ENCODE data around the gene TMEM132D. TPM values are rescaled to one million over a fixed set of nuclear protein-coding genes. Genes with fewer than 3 reads are reported as not detected.
A peak's percentile ranks its signal among the peaks of the same experiment; 100 is the strongest.

The TMEM132D gene
- total and polyA plus RNA-seq, 4 experiments from 2014 or later = not detected

GRCh38 chr12:129592449-129592848 is 311.4 kb downstream of the TMEM132D start:
- H3K4me3 Mint-ChIP-seq = peak overlapping the region in 1 of 8 donors; percentile 6
- DNase-seq = no peak
- H3K9me3 ChIP-seq (ENCODE audit: control insufficient read depth in 1 of 2, low read length in 2 of 2) = no peaks in the 10 kb centered on the region
- H3K9me3 Mint-ChIP-seq = peaks cover 0 to 19% (median 12%) of the 10 kb centered on the region in 8 donors
- ChIA-PET POLR2A (ENCODE audit: partially characterized antibody) (no interaction called here), CTCF (ENCODE audit: partially characterized antibody) (no interaction called here)
- intact Hi-C loops (cut with micrococcal nuclease) = no loop called here
- H3K27ac ChIP-seq (ENCODE audit: low read depth, low read length) = no peak overlapping the region
- no peaks in the 10 kb centered on the region for H3K4me1 Mint-ChIP-seq
- H3K36me3 ChIP-seq (ENCODE audit: insufficient read depth, low read length) = no peaks in the 10 kb centered on the region
- H3K27me3 Mint-ChIP-seq = no peaks in the 10 kb centered on the region
- H3K27ac Mint-ChIP-seq = no peak overlapping the region
- H3K4me3 ChIP-seq (ENCODE audit: low read length in 2 of 2) = no peak overlapping the region
- H3K36me3 Mint-ChIP-seq = no peaks in the 10 kb centered on the region
- no peaks in the 10 kb centered on the region for H3K27me3 ChIP-seq (ENCODE audit: insufficient read depth, low read length)
- no peaks in the 10 kb centered on the region for H3K4me1 ChIP-seq (ENCODE audit: insufficient read depth, low read length)

DNA sequence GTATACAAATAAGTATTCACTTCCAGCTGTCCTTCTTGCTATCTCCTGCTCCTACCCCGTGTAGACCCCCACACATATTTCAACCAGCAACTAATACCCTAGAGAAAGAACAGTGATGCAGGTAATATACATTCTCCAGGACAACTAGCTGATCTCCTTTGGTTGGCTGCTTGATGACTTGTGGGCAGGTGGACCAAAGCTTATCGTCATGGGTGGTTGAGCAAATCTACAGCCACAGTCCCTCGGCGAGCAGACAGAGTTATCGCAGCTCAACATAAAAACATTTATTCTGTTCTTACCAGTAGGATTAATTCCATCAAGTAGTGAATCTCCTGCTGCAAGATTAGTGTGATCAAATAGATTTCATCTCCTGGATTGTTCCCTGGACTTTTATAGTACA is 314.3 kb downstream of the TMEM132D start:
- no peak overlapping the region for H3K27ac Mint-ChIP-seq
- H3K27me3 Mint-ChIP-seq = no peaks in the 10 kb centered on the region
- no peak overlapping the region for H3K27ac ChIP-seq (ENCODE audit: low read depth, low read length)
- H3K36me3 Mint-ChIP-seq = no peaks in the 10 kb centered on the region
- CTCF ChIA-PET (ENCODE audit: partially characterized antibody) = no interaction called here
- no peak for DNase-seq
- intact Hi-C loops (cut with micrococcal nuclease) = no loop called here
- H3K4me1 ChIP-seq (ENCODE audit: insufficient read depth, low read length) = no peaks in the 10 kb centered on the region
- POLR2A ChIA-PET (ENCODE audit: partially characterized antibody) = no interaction called here
- H3K4me3 ChIP-seq (ENCODE audit: low read length in 2 of 2) = no peak overlapping the region
- H3K9me3 ChIP-seq (ENCODE audit: control insufficient read depth in 1 of 2, low read length in 2 of 2) = no peaks in the 10 kb centered on the region
- no peak overlapping the region for H3K4me3 Mint-ChIP-seq
- H3K9me3 Mint-ChIP-seq = peaks cover 0 to 29% (median 12%) of the 10 kb centered on the region in 8 donors
- H3K4me1 Mint-ChIP-seq = no peaks in the 10 kb centered on the region
- H3K36me3 ChIP-seq (ENCODE audit: insufficient read depth, low read length) = no peaks in the 10 kb centered on the region
- no peaks in the 10 kb centered on the region for H3K27me3 ChIP-seq (ENCODE audit: insufficient read depth, low read length)

- H3K27me3 Mint-ChIP-seq = no peaks in the 10 kb centered on the region
- H3K27ac Mint-ChIP-seq = no peak overlapping the region
- Histone ChIP-seq H3K4me1 (ENCODE audit: insufficient read depth, low read length) (no peaks in the 10 kb centered on the region), H3K27ac (ENCODE audit: low read depth, low read length) (no peak overlapping the region), H3K36me3 (ENCODE audit: insufficient read depth, low read length) (no peaks in the 10 kb centered on the region), H3K27me3 (ENCODE audit: insufficient read depth, low read length) (no peaks in the 10 kb centered on the region), H3K9me3 (ENCODE audit: control insufficient read depth in 1 of 2, low read length in 2 of 2) (no peaks in the 10 kb centered on the region), H3K4me3 (ENCODE audit: low read length in 2 of 2) (no peak overlapping the region)
- ChIA-PET CTCF (ENCODE audit: partially characterized antibody) (no interaction called here), POLR2A (ENCODE audit: partially characterized antibody) (no interaction called here)
- H3K36me3 Mint-ChIP-seq = no peaks in the 10 kb centered on the region
- DNase-seq = no peak
- intact Hi-C loops (cut with micrococcal nuclease) = no loop called here
- H3K4me1 Mint-ChIP-seq = no peaks in the 10 kb centered on the region
- H3K4me3 Mint-ChIP-seq = no peak overlapping the region
- peaks cover 0 to 34% (median 13%) of the 10 kb centered on the region in 8 donors for H3K9me3 Mint-ChIP-seq
These were observed 315.7 kb downstream of the TMEM132D start for GRCh38 chr12:129588142-129588541.

DNA sequence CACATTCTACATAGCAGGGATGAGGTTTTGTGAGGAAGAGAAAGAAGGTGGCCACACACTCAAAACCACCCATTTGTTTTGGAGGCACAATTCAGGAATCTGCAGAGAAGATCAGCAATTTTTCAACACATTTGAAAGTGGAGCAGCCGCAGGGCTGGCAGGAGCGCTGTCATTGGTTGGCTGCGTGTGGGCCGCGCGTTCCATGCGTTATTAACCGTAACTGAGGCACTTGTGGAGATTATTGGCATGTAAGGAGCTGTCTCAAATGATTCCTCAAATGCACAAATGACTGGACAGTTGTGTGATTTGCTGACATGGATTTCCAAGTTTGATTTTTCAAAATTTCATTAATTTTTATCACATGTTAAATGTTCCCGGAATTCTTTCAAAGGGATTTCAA is 318.5 kb downstream of the TMEM132D start:
- POLR2A ChIA-PET (ENCODE audit: partially characterized antibody) = no interaction called here
- Histone ChIP-seq H3K36me3 (ENCODE audit: insufficient read depth, low read length) (no peaks in the 10 kb centered on the region), H3K4me1 (ENCODE audit: insufficient read depth, low read length) (no peaks in the 10 kb centered on the region), H3K9me3 (ENCODE audit: control insufficient read depth in 1 of 2, low read length in 2 of 2) (no peaks in the 10 kb centered on the region), H3K4me3 (ENCODE audit: low read length in 2 of 2) (no peak overlapping the region), H3K27me3 (ENCODE audit: insufficient read depth, low read length) (no peaks in the 10 kb centered on the region), H3K27ac (ENCODE audit: low read depth, low read length) (no peak overlapping the region)
- no peak for DNase-seq
- CTCF ChIA-PET (ENCODE audit: partially characterized antibody) = no interaction called here
- intact Hi-C loops (cut with micrococcal nuclease) = no loop called here
- H3K36me3 Mint-ChIP-seq = no peaks in the 10 kb centered on the region
- no peak overlapping the region for H3K27ac Mint-ChIP-seq
- H3K4me3 Mint-ChIP-seq = no peak overlapping the region
- no peaks in the 10 kb centered on the region for H3K4me1 Mint-ChIP-seq
- H3K27me3 Mint-ChIP-seq = no peaks in the 10 kb centered on the region
- peaks cover 0 to 33% (median 16%) of the 10 kb centered on the region in 8 donors for H3K9me3 Mint-ChIP-seq

DNA sequence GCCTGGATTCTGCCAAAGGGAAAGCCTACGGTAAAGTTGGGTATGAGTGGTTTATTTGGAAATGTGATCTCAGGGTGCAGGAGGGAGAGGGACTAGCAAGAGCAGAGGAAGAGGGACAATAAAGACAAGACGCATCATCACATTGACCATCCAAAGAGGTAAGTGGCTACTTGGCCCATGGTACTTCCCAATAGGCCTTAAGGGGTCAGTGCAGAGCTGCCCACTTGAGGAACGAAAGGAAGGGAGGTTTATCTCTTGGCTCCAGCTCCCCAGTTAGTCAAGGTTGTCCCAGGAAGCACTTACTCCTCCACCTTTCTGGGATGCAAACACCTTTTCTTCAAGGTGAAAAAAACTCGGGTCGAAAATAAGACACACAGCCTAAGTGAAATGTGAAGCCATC is 323.9 kb downstream of the TMEM132D start:
- Mint-ChIP-seq H3K9me3 (peaks cover 0 to 20% (median 10%) of the 10 kb centered on the region in 8 donors), H3K36me3 (no peaks in the 10 kb centered on the region), H3K27ac (no peak overlapping the region), H3K4me1 (no peaks in the 10 kb centered on the region), H3K27me3 (no peaks in the 10 kb centered on the region), H3K4me3 (no peak overlapping the region)
- H3K4me1 ChIP-seq (ENCODE audit: insufficient read depth, low read length) = no peaks in the 10 kb centered on the region
- CTCF ChIA-PET (ENCODE audit: partially characterized antibody) = no interaction called here
- H3K4me3 ChIP-seq (ENCODE audit: low read length in 2 of 2) = no peak overlapping the region
- no peaks in the 10 kb centered on the region for H3K27me3 ChIP-seq (ENCODE audit: insufficient read depth, low read length)
- no peak overlapping the region for H3K27ac ChIP-seq (ENCODE audit: low read depth, low read length)
- intact Hi-C loops (cut with micrococcal nuclease) = no loop called here
- H3K9me3 ChIP-seq (ENCODE audit: control insufficient read depth in 1 of 2, low read length in 2 of 2) = no peaks in the 10 kb centered on the region
- POLR2A ChIA-PET (ENCODE audit: partially characterized antibody) = no interaction called here
- DNase-seq = no peak
- H3K36me3 ChIP-seq (ENCODE audit: insufficient read depth, low read length) = no peaks in the 10 kb centered on the region

GRCh38 chr12:129571901-129572494 is 331.8 kb downstream of the TMEM132D start:
- H3K36me3 ChIP-seq (ENCODE audit: insufficient read depth, low read length) = no peaks in the 10 kb centered on the region
- Mint-ChIP-seq H3K9me3 (peaks cover 0 to 7% (median 2%) of the 10 kb centered on the region in 8 donors), H3K4me1 (no peaks in the 10 kb centered on the region), H3K4me3 (no peak overlapping the region), H3K36me3 (no peaks in the 10 kb centered on the region), H3K27ac (no peak overlapping the region), H3K27me3 (no peaks in the 10 kb centered on the region)
- intact Hi-C loops (cut with micrococcal nuclease) = no loop called here
- CTCF ChIA-PET (ENCODE audit: partially characterized antibody) = no interaction called here
- DNase-seq = no peak
- H3K4me3 ChIP-seq (ENCODE audit: low read length in 2 of 2) = no peak overlapping the region
- POLR2A ChIA-PET (ENCODE audit: partially characterized antibody) = no interaction called here
- H3K4me1 ChIP-seq (ENCODE audit: insufficient read depth, low read length) = no peaks in the 10 kb centered on the region
- H3K9me3 ChIP-seq (ENCODE audit: control insufficient read depth in 1 of 2, low read length in 2 of 2) = no peaks in the 10 kb centered on the region
- H3K27ac ChIP-seq (ENCODE audit: low read depth, low read length) = no peak overlapping the region
- H3K27me3 ChIP-seq (ENCODE audit: insufficient read depth, low read length) = no peaks in the 10 kb centered on the region

- H3K4me3 ChIP-seq (ENCODE audit: low read length in 2 of 2) = no peak overlapping the region
- Mint-ChIP-seq H3K36me3 (no peaks in the 10 kb centered on the region), H3K27me3 (no peaks in the 10 kb centered on the region), H3K4me3 (no peak overlapping the region), H3K27ac (peak overlapping the region in 1 of 7 donors; percentile 11), H3K4me1 (no peaks in the 10 kb centered on the region), H3K9me3 (peaks cover 0 to 7% (median 3%) of the 10 kb centered on the region in 8 donors)
- no peaks in the 10 kb centered on the region for H3K36me3 ChIP-seq (ENCODE audit: insufficient read depth, low read length)
- no peaks in the 10 kb centered on the region for H3K9me3 ChIP-seq (ENCODE audit: control insufficient read depth in 1 of 2, low read length in 2 of 2)
- POLR2A ChIA-PET (ENCODE audit: partially characterized antibody) = no interaction called here
- intact Hi-C loops (cut with micrococcal nuclease) = no loop called here
- H3K27ac ChIP-seq (ENCODE audit: low read depth, low read length) = no peak overlapping the region
- CTCF ChIA-PET (ENCODE audit: partially characterized antibody) = no interaction called here
- DNase-seq = no peak
- H3K4me1 ChIP-seq (ENCODE audit: insufficient read depth, low read length) = no peaks in the 10 kb centered on the region
- no peaks in the 10 kb centered on the region for H3K27me3 ChIP-seq (ENCODE audit: insufficient read depth, low read length)
These were observed 332.9 kb downstream of the TMEM132D start for GRCh38 chr12:129570796-129571400.

Measured in CD4-positive, alpha-beta memory T cell (primary cell).